Spinal cord (tissue), 10 donors: ENCODE results near the gene WDFY3. TPM values are rescaled to one million over a fixed set of nuclear protein-coding genes. Genes with fewer than 3 reads are reported as not detected.

Experiments used
- DNase-seq, 6 donors: peaks; one replicate each; pipeline versions ENCODE4 v3.0.0 to v3.0.0-alpha.2; 2013 to 2015; ENCODE audit warnings: low spot score in 6 of 6, low read depth in 4 of 6
- H3K27ac ChIP-seq: one replicate; pipeline ENCODE4 v1.5.1; 2013; ENCODE audit warnings: low read depth, low read length, control low read depth
- H3K27me3 ChIP-seq: one replicate; pipeline ENCODE4 v1.6.1; 2013; ENCODE audit warnings: low read length; ENCODE audit not compliant: control insufficient read depth, insufficient read depth
- H3K36me3 ChIP-seq: one replicate; pipeline ENCODE4 v1.6.1; 2013; ENCODE audit warnings: low read length; ENCODE audit not compliant: control insufficient read depth, insufficient read depth
- H3K4me1 ChIP-seq: one replicate; pipeline ENCODE4 v1.6.1; 2013; ENCODE audit warnings: low read length; ENCODE audit not compliant: control insufficient read depth, insufficient read depth
- H3K4me3 ChIP-seq: one replicate; pipeline ENCODE4 v1.5.1; 2013; ENCODE audit warnings: low read depth, low read length, control low read depth
- H3K9me3 ChIP-seq: one replicate; pipeline ENCODE4 v1.6.1; 2013; ENCODE audit warnings: low read length; ENCODE audit not compliant: control insufficient read depth, insufficient read depth
- WGBS: methylation state at CpG from one replicate; pipeline ENCODE4 v1.1.5; 2013; ENCODE audit warnings: missing lambda C conversion rate; ENCODE audit not compliant: insufficient coverage; 5-methylcytosine and 5-hydroxymethylcytosine counted together
- polyA plus RNA-seq, 2 donors: library from polyadenylated mRNA; unstranded; fragments of 120-200 nt; gene quantifications; one replicate each; pipeline ENCODE4 v1.2.1, GENCODE V29; 2013; ENCODE audit not compliant: insufficient read length in 2 of 2
- total RNA-seq, 2 donors: library from RNA; depleted of rRNA in 1 of 2; stranded (reverse); fragments of 120-200 nt in 1 of 2; fragments of >200 nt in 1 of 2; gene quantifications; one replicate each; pipeline versions ENCODE4 v1.2.3 to v1.2.4, GENCODE V29; 2013 to 2014
- donor health status: healthy.

Gene WDFY3
- total and polyA plus RNA-seq, 4 donors = 33.7 to 179 (median 78.4) TPM

DNA sequence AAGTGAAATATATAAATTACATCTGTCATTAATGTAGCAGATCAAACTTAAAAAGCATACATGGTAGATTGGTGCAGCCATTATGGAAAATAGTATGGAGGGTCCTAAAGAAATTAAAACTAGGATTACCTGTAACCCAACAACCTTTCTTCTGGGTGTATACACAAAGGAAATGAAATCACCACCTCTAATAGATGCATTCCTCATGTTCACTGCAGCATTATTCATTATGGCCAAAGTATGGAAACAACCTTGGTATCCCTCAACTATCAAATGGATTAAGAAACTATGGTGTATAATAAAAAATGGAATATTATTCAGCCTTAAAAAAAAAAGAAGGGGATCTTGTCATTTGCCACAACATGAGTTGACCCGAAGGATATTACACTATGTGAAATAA, 13.7 kb downstream of the WDFY3 start:
- Histone ChIP-seq H3K27ac (no peak overlapping the region), H3K27me3 (no peaks in the 10 kb centered on the region), H3K4me1 (peaks cover 4% of the 10 kb centered on the region), H3K4me3 (no peak overlapping the region), H3K9me3 (peaks cover 2% of the 10 kb centered on the region), H3K36me3 (no peaks in the 10 kb centered on the region)
- WGBS = no CpG with 5 or more reads among the region's 1 CpG
- no peak for DNase-seq

DNA sequence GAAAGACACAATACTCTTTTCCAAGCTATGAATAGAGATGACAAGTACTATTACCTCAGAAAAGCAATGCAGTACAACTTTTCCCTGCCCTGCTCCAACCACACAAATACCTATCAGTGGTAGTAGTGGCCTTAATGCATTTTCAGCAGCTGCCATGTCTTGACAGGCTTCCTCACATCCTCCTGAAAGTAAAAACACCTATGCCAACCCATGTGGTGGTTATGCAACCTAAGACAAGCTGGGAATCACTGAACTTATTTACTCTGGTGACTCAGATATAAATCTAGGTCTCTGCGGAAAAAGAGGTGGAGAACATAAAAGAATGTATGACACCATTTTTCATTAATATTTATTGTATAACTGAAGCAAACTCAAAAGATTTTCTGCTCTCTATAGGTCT, 14.5 kb downstream of the WDFY3 start:
- no peak overlapping the region for H3K4me3 ChIP-seq
- H3K4me1 ChIP-seq = peaks cover 4% of the 10 kb centered on the region
- H3K36me3 ChIP-seq = no peaks in the 10 kb centered on the region
- no peak for DNase-seq
- no CpG with 5 or more reads among the region's 1 CpG for WGBS
- no peaks in the 10 kb centered on the region for H3K27me3 ChIP-seq
- H3K9me3 ChIP-seq = peaks cover 2% of the 10 kb centered on the region
- no peak overlapping the region for H3K27ac ChIP-seq

DNA sequence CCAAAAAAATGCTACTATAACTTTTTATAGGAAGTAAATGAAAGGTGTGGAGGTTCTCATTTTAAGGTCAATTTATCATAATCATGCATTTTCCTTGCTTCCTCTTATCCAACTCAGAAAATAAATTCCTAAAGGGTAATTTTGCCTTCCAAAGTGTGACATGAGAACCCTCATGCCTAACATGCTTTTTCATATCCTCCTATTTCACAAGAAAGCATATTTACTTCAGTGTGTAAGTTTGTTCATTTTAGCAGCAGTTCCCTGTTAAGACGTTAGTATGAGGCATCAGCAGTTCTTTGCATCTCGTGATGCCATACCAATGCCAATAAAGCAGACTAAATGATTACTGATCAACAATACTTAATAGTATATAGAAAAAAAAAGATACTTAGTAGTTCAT, 18.4 kb downstream of the WDFY3 start:
- Histone ChIP-seq H3K27me3 (no peaks in the 10 kb centered on the region), H3K27ac (no peak overlapping the region), H3K4me1 (no peaks in the 10 kb centered on the region), H3K4me3 (no peak overlapping the region), H3K36me3 (no peaks in the 10 kb centered on the region), H3K9me3 (peaks cover 2% of the 10 kb centered on the region)
- WGBS = no CpG with 5 or more reads among the region's 2 CpGs
- DNase-seq = no peak

DNA sequence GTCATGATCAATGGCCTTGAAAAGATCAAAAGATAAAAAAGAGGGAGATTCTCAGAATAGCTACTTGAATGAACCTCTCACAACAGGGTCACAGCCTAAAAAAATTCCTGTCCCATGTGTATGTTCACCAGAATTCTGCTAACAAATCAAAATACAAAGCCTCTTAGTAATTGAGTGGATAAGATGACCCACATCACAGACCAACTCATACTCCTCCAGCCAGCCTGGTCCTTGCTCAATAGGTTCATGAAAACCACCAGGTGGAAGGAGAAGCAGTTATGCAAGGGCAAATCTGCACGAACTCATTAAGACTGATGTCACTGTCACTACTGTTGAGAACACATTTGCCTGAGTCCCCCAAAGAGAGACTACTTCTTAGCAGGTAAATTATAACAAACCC, 21.5 kb downstream of the WDFY3 start:
- Histone ChIP-seq H3K4me1 (no peaks in the 10 kb centered on the region), H3K27ac (no peak overlapping the region), H3K36me3 (no peaks in the 10 kb centered on the region), H3K4me3 (no peak overlapping the region), H3K27me3 (no peaks in the 10 kb centered on the region), H3K9me3 (peaks cover 9% of the 10 kb centered on the region)
- 83% methylated on average over 1 of the region's 1 CpG for WGBS
- no peak for DNase-seq

DNA sequence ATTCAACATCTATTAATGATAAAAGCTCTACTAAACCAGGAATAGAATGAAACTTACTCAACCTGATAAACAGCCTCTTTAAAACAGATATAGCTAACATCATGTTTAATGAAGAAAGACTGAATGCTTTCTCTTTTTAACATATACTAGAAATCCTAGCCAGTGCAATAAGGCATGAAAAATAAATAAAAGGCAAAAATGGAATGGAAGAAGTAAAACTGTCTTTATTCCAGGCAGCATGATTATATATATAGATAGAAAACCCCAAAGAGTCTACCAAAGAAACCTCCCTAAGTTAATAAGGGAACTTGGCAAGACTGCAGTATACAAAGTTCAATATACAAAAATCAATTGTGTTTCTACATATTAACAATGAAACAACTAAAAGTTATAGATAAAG, 25.5 kb downstream of the WDFY3 start:
- no peak overlapping the region for H3K4me3 ChIP-seq
- no peaks in the 10 kb centered on the region for H3K4me1 ChIP-seq
- no peaks in the 10 kb centered on the region for H3K36me3 ChIP-seq
- H3K27ac ChIP-seq = no peak overlapping the region
- H3K9me3 ChIP-seq = peaks cover 9% of the 10 kb centered on the region
- DNase-seq = no peak
- H3K27me3 ChIP-seq = no peaks in the 10 kb centered on the region

DNA sequence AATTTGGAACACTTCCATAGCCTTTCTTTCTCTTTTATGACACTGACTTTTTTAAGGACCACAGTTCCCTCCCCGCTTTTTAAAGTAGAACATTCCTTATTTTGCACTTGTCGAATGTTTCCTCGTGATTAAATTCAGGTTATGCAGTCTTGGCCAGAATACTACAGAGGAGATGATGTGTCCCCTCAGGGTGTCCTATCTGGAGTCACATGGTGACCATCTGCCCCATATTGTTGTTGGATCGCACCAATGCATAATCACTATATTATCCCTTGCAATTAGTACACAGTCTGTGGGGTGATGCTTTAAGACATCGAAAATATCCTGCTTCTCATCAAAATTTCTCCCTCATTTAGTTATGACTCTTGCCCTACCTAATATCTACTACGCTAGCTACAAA, 27.4 kb downstream of the WDFY3 start:
- Histone ChIP-seq H3K27ac (no peak overlapping the region), H3K9me3 (peaks cover 9% of the 10 kb centered on the region), H3K4me1 (no peaks in the 10 kb centered on the region), H3K36me3 (no peaks in the 10 kb centered on the region), H3K4me3 (no peak overlapping the region), H3K27me3 (no peaks in the 10 kb centered on the region)
- 83% methylated on average over 1 of the region's 6 CpGs for WGBS
- no peak for DNase-seq

DNA sequence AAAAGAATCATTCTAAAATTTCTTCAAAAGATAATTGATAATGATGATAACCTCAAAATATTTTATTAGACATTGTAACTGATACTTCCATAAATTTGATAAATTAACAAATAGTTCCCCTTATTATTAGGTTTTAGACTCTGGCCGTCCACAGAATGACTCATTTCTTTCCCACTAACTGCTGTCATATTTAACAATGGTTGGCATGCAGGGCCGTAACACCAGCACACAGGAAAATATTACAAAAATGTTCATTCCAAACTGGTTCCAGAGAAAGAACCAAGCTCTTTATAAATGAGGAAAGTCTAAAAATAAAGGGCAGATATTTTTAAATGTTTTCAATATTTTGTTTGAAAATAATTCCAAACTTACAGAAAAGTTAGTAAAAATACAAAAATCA, 28.2 kb downstream of the WDFY3 start:
- no peaks in the 10 kb centered on the region for H3K36me3 ChIP-seq

DNA sequence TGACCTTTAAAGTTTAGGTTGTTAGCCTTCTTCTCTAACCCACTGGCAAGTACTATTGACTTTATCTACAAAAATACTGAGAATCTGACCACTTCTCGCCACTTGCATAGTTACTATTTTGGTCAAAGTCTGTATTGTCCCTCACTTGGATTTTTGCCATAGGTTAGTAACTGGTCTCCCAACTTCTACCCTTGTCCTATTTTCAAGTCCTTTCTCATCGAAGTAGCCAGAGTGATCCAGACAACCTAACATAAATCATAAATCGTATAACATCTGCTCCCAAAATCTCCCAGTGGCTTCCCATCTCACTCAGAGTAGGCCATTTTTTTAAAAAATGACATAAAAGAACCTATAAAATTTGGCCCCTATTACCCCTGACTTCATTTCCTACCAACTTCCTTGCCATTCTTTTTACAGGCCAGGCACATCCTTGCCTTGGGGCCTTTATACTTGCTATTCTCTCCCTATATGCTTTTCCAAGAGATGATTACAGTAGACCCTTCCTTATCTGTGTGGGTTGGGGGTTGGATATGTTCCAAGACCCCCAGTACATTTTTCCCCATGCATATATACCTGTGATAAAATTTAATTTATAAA, 29.0 kb downstream of the WDFY3 start:
- 76% methylated on average over 3 of the region's 3 CpGs for WGBS
- H3K4me3 ChIP-seq = no peak overlapping the region
- H3K27me3 ChIP-seq = no peaks in the 10 kb centered on the region
- H3K4me1 ChIP-seq = no peaks in the 10 kb centered on the region
- H3K36me3 ChIP-seq = no peaks in the 10 kb centered on the region
- no peak for DNase-seq
- H3K9me3 ChIP-seq = peaks cover 9% of the 10 kb centered on the region
- no peak overlapping the region for H3K27ac ChIP-seq

More for the DNA sequence above, 28.2 kb downstream of the WDFY3 start:
- WGBS = no CpG with 5 or more reads among the region's 2 CpGs
- Histone ChIP-seq H3K27me3 (no peaks in the 10 kb centered on the region), H3K4me1 (no peaks in the 10 kb centered on the region), H3K27ac (no peak overlapping the region), H3K9me3 (peaks cover 9% of the 10 kb centered on the region), H3K4me3 (no peak overlapping the region)
- DNase-seq = no peak

DNA sequence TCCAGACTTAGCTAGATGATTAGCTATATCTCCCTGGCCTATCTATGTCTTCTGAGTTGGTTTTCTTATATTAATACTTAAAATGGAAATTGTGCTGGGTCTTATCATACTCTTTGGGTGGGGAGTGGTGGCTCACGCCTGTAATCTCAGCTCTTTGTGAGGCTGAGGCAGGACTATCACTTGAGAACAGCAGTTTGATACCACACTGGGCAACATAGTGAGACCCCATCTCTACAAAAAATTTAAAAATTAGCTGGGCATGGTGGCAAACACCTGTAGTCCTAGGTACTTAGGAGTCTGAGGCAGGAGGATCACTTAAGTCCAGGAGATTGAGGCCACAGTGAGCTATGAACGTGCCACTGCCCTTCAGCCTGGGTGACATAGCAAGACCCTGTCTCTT, 30.4 kb downstream of the WDFY3 start:
- no peaks in the 10 kb centered on the region for H3K9me3 ChIP-seq
- no peaks in the 10 kb centered on the region for H3K27me3 ChIP-seq
- no peaks in the 10 kb centered on the region for H3K4me1 ChIP-seq
- WGBS = 100% methylated on average over 1 of the region's 2 CpGs
- DNase-seq = no peak
- no peak overlapping the region for H3K4me3 ChIP-seq
- H3K36me3 ChIP-seq = no peaks in the 10 kb centered on the region
- H3K27ac ChIP-seq = no peak overlapping the region

DNA sequence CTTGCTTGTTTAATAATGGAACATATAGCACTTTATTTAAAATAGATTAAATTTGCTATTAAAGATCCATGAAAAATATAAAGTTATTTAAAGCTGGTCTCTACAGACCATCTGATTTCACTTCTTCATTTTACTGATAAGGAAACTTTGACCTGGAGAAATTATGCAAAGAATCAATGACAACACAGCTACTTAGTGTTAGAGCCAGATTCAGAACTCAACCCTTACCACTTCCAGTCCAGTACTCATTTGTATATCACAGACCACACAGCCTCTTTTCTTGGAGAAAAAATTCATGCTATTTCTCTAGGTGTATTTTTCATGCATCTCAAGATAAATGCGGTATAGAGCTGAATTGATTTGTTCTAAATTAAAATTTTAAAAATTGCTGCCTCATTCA, 34.0 kb downstream of the WDFY3 start:
- no CpG with 5 or more reads among the region's 1 CpG for WGBS
- peaks cover 5% of the 10 kb centered on the region for H3K36me3 ChIP-seq
- H3K27me3 ChIP-seq = no peaks in the 10 kb centered on the region
- H3K4me3 ChIP-seq = no peak overlapping the region
- H3K27ac ChIP-seq = no peak overlapping the region
- H3K4me1 ChIP-seq = no peaks in the 10 kb centered on the region
- H3K9me3 ChIP-seq = no peaks in the 10 kb centered on the region
- DNase-seq = no peak
